ENCODE results near the gene PUS1. TPM values are rescaled to one million over a fixed set of nuclear protein-coding genes. Genes with fewer than 3 reads are reported as not detected.

The PUS1 gene
- total and polyA plus RNA-seq, 2 of the 4 experiments (the other 2 are of a cell fraction), result 14.0 to 36.7 TPM

DNA sequence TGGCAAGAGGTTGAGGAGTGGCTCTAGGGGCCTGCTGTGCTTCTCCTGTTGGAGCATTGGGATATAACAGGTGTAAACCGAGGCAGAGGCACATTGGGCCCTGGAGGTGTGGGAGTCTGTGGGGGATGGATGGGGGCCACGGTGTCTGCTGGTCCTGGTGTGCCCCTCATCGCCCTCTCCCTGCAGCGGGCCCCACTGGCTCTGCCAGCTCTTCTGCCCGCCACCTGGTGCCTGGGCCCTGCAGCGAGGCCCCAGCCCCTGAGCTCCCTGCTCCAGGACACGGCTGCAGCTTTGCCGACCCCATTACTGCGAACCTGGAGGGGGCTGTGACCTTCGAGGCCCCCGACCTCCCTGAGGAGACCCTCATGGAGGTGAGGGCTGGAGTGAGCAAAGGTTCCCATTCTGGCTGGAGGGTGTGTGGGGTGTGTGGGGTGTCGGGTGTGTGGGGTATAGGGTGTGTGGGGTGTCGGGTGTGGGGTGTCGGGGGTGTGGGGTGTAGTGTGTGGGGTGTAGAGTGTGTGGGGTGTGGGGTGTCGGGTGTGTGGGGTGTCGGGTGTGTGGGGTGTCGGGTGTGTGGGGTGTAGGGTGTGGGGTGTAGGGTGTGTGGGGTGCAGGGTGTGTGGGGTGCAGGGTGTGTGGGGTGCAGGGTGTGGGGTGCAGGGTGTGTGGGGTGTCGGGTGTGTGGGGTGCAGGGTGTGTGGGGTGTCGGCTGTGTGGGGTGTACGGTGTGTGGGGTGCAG, 10.6 kb upstream of the PUS1 start:
- Histone ChIP-seq H2BK5ac (ENCODE audit: low read depth, low read length, poor library complexity, severe bottlenecking) (peak overlapping the region; percentile 50), H4K8ac (ENCODE audit: low read depth in 2 of 2, low read length in 2 of 2) (no peak overlapping the region), H3K4ac (ENCODE audit: low read depth, low read length) (no peak overlapping the region), H2BK120ac (ENCODE audit: low read depth, low read length) (no peak overlapping the region), H4K91ac (ENCODE audit: insufficient read depth, low read depth, low read length) (no peak overlapping the region), H3K9me3 (ENCODE audit: control insufficient read depth, insufficient read depth, low read length) (no peaks in the 10 kb centered on the region), H3K9ac (ENCODE audit: low read depth, low read length) (no peak overlapping the region), H3K36me3 (ENCODE audit: control insufficient read depth, insufficient read depth, low read length) (peaks cover 72% of the 10 kb centered on the region), H3K23ac (ENCODE audit: low read depth, low read length) (no peak overlapping the region), H2AFZ (replicated peaks; ENCODE audit: low read length, poor library complexity) (no peak overlapping the region), H3K14ac (replicated peaks; ENCODE audit: low read depth, low read length) (no peak overlapping the region), H2BK15ac (ENCODE audit: low read depth, low read length) (no peak overlapping the region), H2AK9ac (replicated peaks; ENCODE audit: low read depth, low read length, poor library complexity) (peak overlapping the region; percentile 42), H4K5ac (ENCODE audit: low read depth, low read length) (no peak overlapping the region), H3K9me1 (ENCODE audit: insufficient read depth, low read length) (no peaks in the 10 kb centered on the region), H3K56ac (ENCODE audit: extremely low read depth, insufficient read depth, low read length) (no peak overlapping the region), H2AK5ac (ENCODE audit: low read depth, low read length) (no peak overlapping the region), H3K79me1 (ENCODE audit: low read depth in 1 of 2, low read length in 2 of 2) (0 out of 4 replicates have a peak, but pooled peaks cover 0 to 4% of the 10 kb centered on the region in 2 experiments), H3K18ac (ENCODE audit: low read depth, low read length) (no peak overlapping the region), H3K4me2 (ENCODE audit: low read depth, low read length) (no peak overlapping the region), H3K27ac (ENCODE audit: insufficient read depth, low read length) (no peak overlapping the region), H3K4me3 (ENCODE audit: insufficient read depth, low read depth, low read length) (no peak overlapping the region), H4K20me1 (ENCODE audit: insufficient read depth, low read length) (no peaks in the 10 kb centered on the region), H2BK20ac (ENCODE audit: low read depth, low read length) (no peak overlapping the region), H3K27me3 (ENCODE audit: control insufficient read depth, insufficient read depth, low read length) (no peaks in the 10 kb centered on the region), H3K4me1 (ENCODE audit: control insufficient read depth, insufficient read depth, low read length) (no peaks in the 10 kb centered on the region)
- DNase-seq (no peak), ATAC-seq (ENCODE audit: low read depth) (no peak)
- CTCF ChIA-PET, result no interaction called here
- POLR2A ChIA-PET (ENCODE audit: unreplicated experiment), result interaction anchor here (0.6 kb wide), 1 partner anchor 91 kb away, joined by 3 read pairs; no protein-coding TSS in a partner anchor
- TF ChIP-seq POLR2A (IDR thresholded peaks at IDR 0.05; ENCODE audit: low read depth, low read length) (no peak), CHD1 (IDR thresholded peaks at IDR 0.05; ENCODE audit: low read depth, low read length) (no peak), RCOR1 (IDR thresholded peaks at IDR 0.05; ENCODE audit: insufficient replicate concordance, low read length) (no peak), MAZ (IDR thresholded peaks at IDR 0.05; ENCODE audit: borderline replicate concordance, low read depth, low read length) (no peak), NFE2L2 (IDR thresholded peaks at IDR 0.05; ENCODE audit: low read depth, low read length) (no peak), RAD21 (IDR thresholded peaks at IDR 0.05; ENCODE audit: low read length) (no peak), MAFK (IDR thresholded peaks at IDR 0.05; ENCODE audit: low read depth, low read length) (no peak), MXI1 (IDR thresholded peaks at IDR 0.05; ENCODE audit: borderline replicate concordance, low read depth, low read length) (no peak), FOS (IDR thresholded peaks at IDR 0.05; ENCODE audit: low read depth, low read length) (no peak)
- dilution Hi-C loops (cut with HindIII; ENCODE audit: low sequenced_read_pairs, unreplicated experiment), result no loop called here
- BruUV-seq (replicated peaks), result no TSS peak
- intact Hi-C loops (cut with micrococcal nuclease), result no loop called here
- in situ Hi-C loops (cut with MboI; ENCODE audit: low sequenced_read_pairs), result no loop called here
- 97% methylated on average over 7 of the region's 20 CpGs; no CpG with 5 or more reads in 1 of the 2 experiments for WGBS, 2 experiments (ENCODE audit: extremely low coverage in 2 of 2, insufficient read length in 1 of 2)

Measured in IMR-90 (cell line).